GM06990 (cell line): ENCODE data around the gene RANGAP1.
"Not testable (repeated sequence)": the region's sequence is repeated elsewhere in the genome, so short reads cannot be mapped to it uniquely, and the experiment has no call there.

Source experiments
- DNase-seq: peaks from one replicate; pipeline ENCODE4 v3.0.0-alpha.2; 2011; ENCODE audit not compliant: insufficient read length; ENCODE audit errors: extremely low read depth
- H3K27me3 ChIP-seq: replicated peaks from 2 replicates; pipeline ENCODE4 v1.6.0; 2011; ENCODE audit warnings: low read length; ENCODE audit not compliant: control insufficient read depth, insufficient read depth
- H3K36me3 ChIP-seq: 2 replicates; pipeline ENCODE4 v1.5.1; 2011; ENCODE audit warnings: low read length; ENCODE audit not compliant: control insufficient read depth, insufficient read depth
- H3K4me3 ChIP-seq: replicated peaks from 2 replicates; pipeline ENCODE4 v1.5.1; 2011; ENCODE audit warnings: low read depth, mild to moderate bottlenecking, control low read depth, low read length
- CTCF ChIP-seq: IDR thresholded peaks from 2 replicates; pipeline ENCODE4 v1.5.1; 2011; ENCODE audit warnings: low read length, control low read depth, mild to moderate bottlenecking, inconsistent platforms; ENCODE audit not compliant: insufficient read depth, poor library complexity, severe bottlenecking

The RANGAP1 gene

DNA sequence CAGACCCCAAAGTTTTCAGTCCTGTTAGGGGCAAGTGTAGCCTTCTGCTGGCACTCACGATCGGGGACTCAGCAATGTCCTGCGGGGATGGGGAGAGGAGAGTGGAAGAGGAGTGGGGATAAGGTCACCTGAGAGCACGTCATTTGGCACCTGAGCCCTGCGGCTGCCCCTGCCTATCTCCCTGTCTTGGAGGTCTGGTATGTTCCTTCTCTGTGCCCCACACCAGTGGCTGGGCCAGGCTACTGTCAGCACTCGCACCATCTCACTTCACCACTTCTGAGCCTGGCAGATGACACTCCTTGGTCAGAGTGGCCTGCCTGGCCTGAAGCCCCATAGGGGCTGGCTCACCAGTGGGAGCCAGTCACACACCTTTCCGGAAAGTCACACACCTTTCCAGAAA, 25.1 kb downstream of the RANGAP1 start:
- DNase-seq, result no peak
- no peaks in the 10 kb centered on the region for H3K27me3 ChIP-seq
- peaks cover 59% of the 10 kb centered on the region for H3K36me3 ChIP-seq
- no peak overlapping the region for H3K4me3 ChIP-seq
- no peak for TF ChIP-seq CTCF

GRCh38 chr22:41259756-41260155, 26.2 kb downstream of the RANGAP1 start:
- not testable (repeated sequence) for DNase-seq, H3K27me3 ChIP-seq, H3K4me3 ChIP-seq
- peaks cover 50% of the 10 kb centered on the region for H3K36me3 ChIP-seq

DNA sequence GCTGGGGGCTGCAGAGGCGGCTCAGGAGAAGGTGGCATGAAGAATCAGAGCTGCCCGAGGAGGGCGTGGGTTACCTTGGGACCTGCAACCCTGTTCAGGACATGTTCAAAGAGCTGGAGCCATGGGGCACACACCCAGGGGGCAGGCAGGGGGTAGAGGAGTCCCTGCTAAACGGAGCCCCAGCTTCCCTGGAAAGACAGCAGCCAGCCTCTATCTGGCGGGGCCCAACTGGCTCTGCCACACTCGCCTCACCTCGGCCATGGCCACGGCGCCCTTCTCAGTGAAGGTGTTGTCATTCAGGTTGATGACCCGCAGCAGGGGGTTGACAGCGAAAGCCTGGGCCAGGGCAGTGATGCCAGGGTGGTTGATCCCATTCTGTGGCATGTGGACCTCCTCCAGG, 28.3 kb downstream of the RANGAP1 start:
- Histone ChIP-seq H3K27me3 (no peaks in the 10 kb centered on the region), H3K36me3 (peaks cover 48% of the 10 kb centered on the region), H3K4me3 (no peak overlapping the region)
- DNase-seq, result no peak
- no peak for TF ChIP-seq CTCF

- Histone ChIP-seq H3K4me3 (no peak overlapping the region), H3K27me3 (no peaks in the 10 kb centered on the region), H3K36me3 (peaks cover 45% of the 10 kb centered on the region)
- DNase-seq, result no peak
- TF ChIP-seq CTCF, result no peak
These were observed 29.4 kb downstream of the RANGAP1 start for GRCh38 chr22:41256254-41257253.

GRCh38 chr22:41254230-41254629, 31.8 kb downstream of the RANGAP1 start:
- no peak overlapping the region for H3K4me3 ChIP-seq
- H3K36me3 ChIP-seq, result peaks cover 54% of the 10 kb centered on the region
- no peaks in the 10 kb centered on the region for H3K27me3 ChIP-seq
- TF ChIP-seq CTCF, result no peak
- no peak for DNase-seq

DNA sequence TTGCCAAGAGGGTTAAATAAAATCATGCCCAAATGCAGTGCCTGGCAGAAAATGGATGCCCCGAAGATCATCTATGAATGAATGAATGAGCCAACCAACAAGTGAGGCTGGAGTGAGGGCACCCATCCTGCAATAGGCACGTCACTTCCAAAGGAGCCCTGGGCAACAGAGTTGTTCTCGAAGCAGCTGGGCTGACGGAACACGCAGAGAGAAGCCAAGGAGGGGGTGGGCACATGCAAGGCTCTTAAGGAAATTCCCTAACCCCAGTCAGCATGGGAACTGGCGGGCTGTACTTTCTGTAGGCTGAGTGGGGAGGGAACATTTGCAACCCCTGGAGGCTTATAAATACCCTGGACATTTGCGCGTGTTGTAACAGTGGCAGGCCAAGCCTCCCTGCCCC, 33.6 kb downstream of the RANGAP1 start:
- Histone ChIP-seq H3K36me3 (peaks cover 57% of the 10 kb centered on the region), H3K4me3 (no peak overlapping the region), H3K27me3 (no peaks in the 10 kb centered on the region)
- no peak for TF ChIP-seq CTCF
- DNase-seq, result no peak
